Colonic mucosa (tissue), 4 donors: ENCODE measurements around the gene IPO13. TPM values are rescaled to one million over a fixed set of nuclear protein-coding genes. Genes with fewer than 3 reads are reported as not detected.
A peak's percentile ranks its signal among the peaks of the same experiment; 100 is the strongest.

Source experiments
- DNase-seq: peaks from one replicate; pipeline ENCODE4 v3.0.0-alpha.2; 2020
- H3K27ac ChIP-seq: fragments of 200-600 bp; one replicate; pipeline ENCODE4 v1.8.0; 2021
- H3K27me3 ChIP-seq: fragments of 200-600 bp; one replicate; pipeline ENCODE4 v1.8.0; 2021
- H3K36me3 ChIP-seq: fragments of 200-600 bp; one replicate; pipeline ENCODE4 v1.8.0; 2021
- H3K4me1 ChIP-seq: fragments of 200-600 bp; one replicate; pipeline ENCODE4 v1.8.0; 2021; ENCODE audit warnings: mild to moderate bottlenecking
- H3K4me3 ChIP-seq: fragments of 200-600 bp; one replicate; pipeline ENCODE4 v1.8.0; 2021
- H3K9ac ChIP-seq, 2 donors: one replicate each; pipeline ENCODE4 v1.7.0; 2013; ENCODE audit warnings: control low read depth in 2 of 2, low read depth in 2 of 2, low read length in 2 of 2
- H3K9me3 ChIP-seq: fragments of 200-600 bp; one replicate; pipeline ENCODE4 v1.8.0; 2021
- intact Hi-C: fragments of 100-400 bp; cut with DNase I; formaldehyde crosslinking; loops from one replicate; pipeline ENCODE4 v1.14.1; 2022
- total RNA-seq, 2 donors: library from RNA; stranded (reverse); fragmentation: NEBNext Ultra II Directional in 1 of 2; extraction: Animal tissue kit (Norgen Biotek cat#: 25700) in 1 of 2; gene quantifications; one replicate each; pipeline ENCODE4 v1.2.1, GENCODE V29; 2021
- TF ChIP-seq, protein P1 (sequence below): fragments of 200-600 bp; IDR thresholded peaks from one replicate; pipeline ENCODE4 v1.8.0; 2022; ENCODE audit warnings: antibody characterized with exemption, mild to moderate bottlenecking
- donor health status: healthy.
- donor health status: DM: no; HTN: no; CAD: no.
- donor health status: DM: no; HTN: no; CAD: no.

Gene IPO13
- total RNA-seq, 2 donors from 2014 or later, result 17.3 to 27.9 TPM

DNA sequence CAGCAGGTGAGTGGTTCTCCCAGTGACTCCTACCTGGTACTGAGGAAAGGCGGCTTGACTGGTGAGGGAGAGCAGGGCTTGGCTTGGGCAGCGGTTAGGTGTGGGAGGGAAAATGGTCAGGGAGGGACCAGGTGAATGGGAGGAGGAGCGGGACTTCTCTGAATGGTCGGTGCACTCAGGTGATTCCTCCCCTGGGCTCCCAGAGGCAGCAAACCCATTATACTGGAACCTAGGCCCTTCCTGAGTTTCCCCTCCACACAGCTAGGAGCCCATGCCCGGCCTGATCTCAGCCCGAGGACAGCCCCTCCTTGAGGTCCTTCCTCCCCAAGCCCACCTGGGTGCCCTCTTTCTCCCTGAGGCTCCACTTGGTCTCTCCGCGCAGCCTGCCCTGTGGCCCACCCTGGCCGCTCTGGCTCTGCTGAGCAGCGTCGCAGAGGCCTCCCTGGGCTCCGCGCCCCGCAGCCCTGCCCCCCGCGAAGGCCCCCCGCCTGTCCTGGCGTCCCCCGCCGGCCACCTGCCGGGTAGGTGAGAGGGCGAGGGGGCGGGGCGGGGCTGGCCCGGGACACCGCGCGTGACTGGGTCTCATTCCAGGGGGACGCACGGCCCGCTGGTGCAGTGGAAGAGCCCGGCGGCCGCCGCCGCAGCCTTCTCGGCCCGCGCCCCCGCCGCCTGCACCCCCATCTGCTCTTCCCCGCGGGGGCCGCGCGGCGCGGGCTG lies 10.9 kb upstream of the IPO13 start:
- Histone ChIP-seq H3K27me3 (peaks cover 5% of the 10 kb centered on the region), H3K27ac (peak overlapping the region; percentile 60), H3K4me1 (peaks cover 18% of the 10 kb centered on the region), H3K4me3 (peak overlapping the region; percentile 62), H3K36me3 (no peaks in the 10 kb centered on the region), H3K9me3 (no peaks in the 10 kb centered on the region), H3K9ac (peak overlapping the region; percentile 13 to 69)
- DNase-seq, result peak; percentile 88
- TF ChIP-seq, protein P1, sequence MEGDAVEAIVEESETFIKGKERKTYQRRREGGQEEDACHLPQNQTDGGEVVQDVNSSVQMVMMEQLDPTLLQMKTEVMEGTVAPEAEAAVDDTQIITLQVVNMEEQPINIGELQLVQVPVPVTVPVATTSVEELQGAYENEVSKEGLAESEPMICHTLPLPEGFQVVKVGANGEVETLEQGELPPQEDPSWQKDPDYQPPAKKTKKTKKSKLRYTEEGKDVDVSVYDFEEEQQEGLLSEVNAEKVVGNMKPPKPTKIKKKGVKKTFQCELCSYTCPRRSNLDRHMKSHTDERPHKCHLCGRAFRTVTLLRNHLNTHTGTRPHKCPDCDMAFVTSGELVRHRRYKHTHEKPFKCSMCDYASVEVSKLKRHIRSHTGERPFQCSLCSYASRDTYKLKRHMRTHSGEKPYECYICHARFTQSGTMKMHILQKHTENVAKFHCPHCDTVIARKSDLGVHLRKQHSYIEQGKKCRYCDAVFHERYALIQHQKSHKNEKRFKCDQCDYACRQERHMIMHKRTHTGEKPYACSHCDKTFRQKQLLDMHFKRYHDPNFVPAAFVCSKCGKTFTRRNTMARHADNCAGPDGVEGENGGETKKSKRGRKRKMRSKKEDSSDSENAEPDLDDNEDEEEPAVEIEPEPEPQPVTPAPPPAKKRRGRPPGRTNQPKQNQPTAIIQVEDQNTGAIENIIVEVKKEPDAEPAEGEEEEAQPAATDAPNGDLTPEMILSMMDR, result no peak
- intact Hi-C loops, result loop anchor here (1.0 to 10.0 kb wide), 4 partner anchors 109 to 401 kb away; partner anchors contain the start of gene PTPRF

- intact Hi-C loops, result loop anchor here (5.0 to 10.0 kb wide), 3 partner anchors 108 to 402 kb away; partner anchors contain the start of gene PTPRF
- H3K36me3 ChIP-seq, result no peaks in the 10 kb centered on the region
- H3K9ac ChIP-seq, result peak overlapping the region in 1 of 2 donors; percentile 69
- H3K4me1 ChIP-seq, result peaks cover 18% of the 10 kb centered on the region
- H3K4me3 ChIP-seq, result peak overlapping the region; percentile 62
- peaks cover 5% of the 10 kb centered on the region for H3K27me3 ChIP-seq
- TF ChIP-seq, protein P1, result no peak
- H3K9me3 ChIP-seq, result no peaks in the 10 kb centered on the region
- peak overlapping the region; percentile 50 for H3K27ac ChIP-seq
- peak; percentile 40 for DNase-seq
Observed at GRCh38 chr1:43936431-43937151, 10.2 kb upstream of the IPO13 start.

DNA sequence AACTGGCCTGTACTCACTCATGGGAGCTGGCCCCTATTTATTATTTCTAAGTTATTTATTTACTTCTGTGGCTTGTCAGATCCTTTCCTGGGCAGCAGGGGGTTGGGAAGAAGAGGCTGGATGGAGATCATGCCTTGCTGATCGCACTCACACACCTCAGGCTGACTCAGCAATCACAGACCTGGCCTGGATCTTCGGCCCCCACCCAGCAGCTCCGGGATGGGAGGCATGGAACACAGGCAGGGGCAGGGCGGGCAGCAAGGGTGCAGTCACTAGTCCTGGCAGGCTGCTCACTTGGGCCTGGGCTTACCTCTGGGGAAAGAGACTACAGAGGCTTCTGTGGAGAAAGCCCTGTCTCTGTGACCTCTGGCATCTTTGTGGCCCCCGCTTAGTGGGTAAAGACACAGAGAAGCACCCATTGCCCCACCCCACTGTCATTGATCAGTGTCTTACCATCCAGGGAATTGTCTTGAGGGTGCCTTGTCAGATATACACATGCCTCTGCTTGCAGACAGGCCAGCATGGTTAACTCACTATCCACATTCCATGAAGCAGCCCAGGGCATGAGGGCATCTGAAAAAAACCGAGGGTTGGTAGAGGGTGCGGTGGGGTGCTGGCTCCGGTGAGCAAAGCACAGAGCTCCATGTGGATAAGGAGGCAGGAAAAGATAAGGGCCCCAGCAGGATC lies 9.4 kb upstream of the IPO13 start:
- TF ChIP-seq, protein P1, result no peak
- Histone ChIP-seq H3K4me1 (peaks cover 18% of the 10 kb centered on the region), H3K4me3 (peak overlapping the region; percentile 62), H3K9ac (no peak overlapping the region), H3K27me3 (peaks cover 5% of the 10 kb centered on the region), H3K9me3 (no peaks in the 10 kb centered on the region), H3K27ac (no peak overlapping the region), H3K36me3 (no peaks in the 10 kb centered on the region)
- DNase-seq, result no peak
- intact Hi-C loops, result loop anchor here (5.0 to 10.0 kb wide), 3 partner anchors 107 to 403 kb away; partner anchors contain the start of gene PTPRF

DNA sequence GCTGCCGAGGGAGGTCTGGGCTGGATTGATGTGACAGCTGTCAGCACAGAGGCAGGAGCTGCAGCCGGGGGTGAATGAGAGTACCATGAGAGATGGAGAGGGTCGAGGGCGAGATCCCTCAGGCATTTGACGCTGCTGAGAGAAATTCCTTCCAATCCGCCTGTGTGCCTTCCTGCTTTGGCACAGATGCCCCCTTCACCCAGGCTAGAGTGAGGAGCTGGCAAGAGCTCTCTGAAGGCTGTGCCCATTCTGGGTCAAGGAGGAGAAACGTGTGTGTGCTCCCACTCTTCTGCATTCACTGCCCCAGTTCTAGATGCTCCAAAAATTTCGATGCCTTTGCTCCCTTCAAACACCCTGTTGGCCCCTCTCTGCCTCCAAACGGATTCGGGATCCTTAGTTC lies 8.4 kb upstream of the IPO13 start:
- no peaks in the 10 kb centered on the region for H3K36me3 ChIP-seq
- H3K4me1 ChIP-seq, result peaks cover 18% of the 10 kb centered on the region
- no peaks in the 10 kb centered on the region for H3K9me3 ChIP-seq
- TF ChIP-seq, protein P1, result no peak
- no peak overlapping the region for H3K4me3 ChIP-seq
- no peak overlapping the region for H3K27ac ChIP-seq
- DNase-seq, result no peak
- no peak overlapping the region for H3K9ac ChIP-seq
- peaks cover 5% of the 10 kb centered on the region for H3K27me3 ChIP-seq
- intact Hi-C loops, result loop anchor here (5.0 to 10.0 kb wide), 3 partner anchors 106 to 404 kb away; partner anchors contain the start of gene PTPRF
